Heart right ventricle (tissue), 16 donors: Measurements from ENCODE around the gene EVI5L. TPM values are rescaled to one million over a fixed set of nuclear protein-coding genes. Genes with fewer than 3 reads are reported as not detected.

Experiments used
- ATAC-seq, 8 donors: fragments of 200-7000 bp; cut with Tn5 transposase; one replicate each; pipeline ENCODE4 v1.9.1; 2020; ENCODE audit warnings: mild to moderate bottlenecking in 8 of 8, moderate library complexity in 8 of 8, moderate number of reproducible peaks in 1 of 8
- DNase-seq, 2 donors: peaks; one replicate each; pipeline ENCODE4 v3.0.0-alpha.2; 2020
- H3K27ac ChIP-seq, 10 donors: fragments of 200-600 bp; sonication (generic) in 2 of 10; one replicate each; pipeline versions ENCODE4 v1.5.0 to v1.8.0; 2020 to 2022; ENCODE audit warnings: mild to moderate bottlenecking in 3 of 10
- H3K27me3 ChIP-seq, 7 donors: fragments of 200-600 bp; one replicate each; pipeline ENCODE4 v1.8.0; 2021 to 2022; ENCODE audit warnings: mild to moderate bottlenecking in 2 of 7
- H3K36me3 ChIP-seq, 9 donors: fragments of 200-600 bp; sonication (generic) in 1 of 9; one replicate each; pipeline versions ENCODE4 v1.5.0 to v1.8.0; 2020 to 2022; ENCODE audit warnings: mild to moderate bottlenecking in 2 of 9
- H3K4me1 ChIP-seq, 9 donors: fragments of 200-600 bp; sonication (generic) in 1 of 9; one replicate each; pipeline versions ENCODE4 v1.5.0 to v1.8.0; 2020 to 2022; ENCODE audit warnings: mild to moderate bottlenecking in 4 of 9
- H3K4me3 ChIP-seq, 10 donors: fragments of 200-600 bp; sonication (generic) in 2 of 10; one replicate each; pipeline versions ENCODE4 v1.5.0 to v1.8.0; 2020 to 2022; ENCODE audit warnings: mild to moderate bottlenecking in 7 of 10, moderate library complexity in 2 of 10
- H3K9me3 ChIP-seq, 11 donors: fragments of 200-600 bp in 10 of 11; sonication (generic) in 2 of 11; one replicate each; pipeline versions ENCODE4 v1.5.0 to v1.8.0; 2013 to 2022; ENCODE audit warnings: mild to moderate bottlenecking in 2 of 11, control low read depth in 1 of 11, moderate library complexity in 1 of 11
- CTCF ChIP-seq, 9 donors: fragments of 200-600 bp; sonication (generic) in 2 of 9; IDR thresholded peaks; one replicate each; pipeline versions ENCODE4 v1.5.0 to v1.8.0; 2021 to 2022; ENCODE audit warnings: antibody characterized with exemption in 9 of 9, mild to moderate bottlenecking in 5 of 9, moderate library complexity in 1 of 9
- WGBS, 2 donors: extraction: QIAGEN DNeasy Blood & Tissue Kit; methylation state at CpG; one replicate each; pipeline ENCODE4 v1.1.7; 2013; ENCODE audit warnings: inconsistent platforms in 1 of 2; 5-methylcytosine and 5-hydroxymethylcytosine counted together
- intact Hi-C, 10 donors: fragments of 100-400 bp; cut with DNase I; formaldehyde crosslinking; loops; one replicate each; pipeline versions ENCODE4 v1.11.1 to v1.14.2; 2022
- polyA plus RNA-seq, 2 donors: library from polyadenylated mRNA; stranded (reverse); fragments of 200-250 nt; gene quantifications; one replicate each; pipeline ENCODE4 v1.2.3, GENCODE V29; 2013
- total RNA-seq, 10 donors: library from RNA; stranded (reverse); fragmentation: NEBNext Ultra II Directional in 3 of 10; extraction: Animal tissue kit (Norgen Biotek cat#: 25700) in 3 of 10; gene quantifications; one replicate each; pipeline versions ENCODE4 v1.2.1 to v1.2.4, GENCODE V29; 2021 to 2023
- donor health status: Arrhythmogenic right ventricular cardiomyopathy.
- donor health status: ischemic (EF 13 %, LVEDD 7.1; RV severe dilation, severe dysfunction).
- donor health status: healthy with polysubstance abuse.
- donor health status: DM: no; HTN: yes; CAD: no.
- donor health status: DM: no; HTN: no; CAD: no.
- donor health status: ischemic (EF 25% LVEDD 6.9; RV normal size, moderate dysfunction).
- donor health status: ischemic (EF 25% LVEDD 5.7; RV mildly dilated, moderate dysfunction).
- donor health status: healthy.
- donor health status: DM: yes; HTN: yes; CAD: no.
- donor health status: Ischemic cardiomyopathy.
- donor health status: ischemic (EF 35%, LVEDD 5.7; RV mildly dilated, moderate dysfunction).
- donor health status: nonischemic (EF 11% LVEDD 7.7; RV severe dilation, severe dysfunction).
- donor health status: DM: yes; HTN: yes; CAD: no.
- donor health status: PGD.
- donor health status: ischemic (EF 29% LVEDD 5.4; RV normal size, mild dysfunction).
- donor health status: nonischemic (EF 23%, LVEDD 6.1; RV moderate dilation, normal function).

The EVI5L gene
- total and polyA plus RNA-seq, 12 donors = 12.9 to 26.3 (median 20.3) TPM

GRCh38 chr19:7833225-7834099, 3.4 kb downstream of the EVI5L start:
- Histone ChIP-seq H3K36me3 (no peaks in the 10 kb centered on the region), H3K9me3 (no peaks in the 10 kb centered on the region), H3K27me3 (no peaks in the 10 kb centered on the region), H3K4me3 (no peak overlapping the region), H3K27ac (peak overlapping the region in 4 of 10 donors; percentile 20 to 48 (median 38)), H3K4me1 (peaks cover 3 to 40% (median 24%) of the 10 kb centered on the region in 9 donors)
- TF ChIP-seq CTCF (IDR thresholded peaks at IDR 0.05) = no peak
- intact Hi-C loops = no loop called here
- DNase-seq = peak; percentile 77 to 79
- peak in 6 of 8 donors; percentile 22 to 52 (median 34) for ATAC-seq
- 65 to 66% methylated on average over 23 of the region's 23 CpGs for WGBS, 2 donors

- 96 to 97% methylated on average over 6 of the region's 6 CpGs for WGBS, 2 donors
- H3K27ac ChIP-seq = no peak overlapping the region
- no peaks in the 10 kb centered on the region for H3K9me3 ChIP-seq
- no peak for TF ChIP-seq CTCF (IDR thresholded peaks at IDR 0.05)
- no peak for DNase-seq
- ATAC-seq = no peak
- H3K36me3 ChIP-seq = no peaks in the 10 kb centered on the region
- H3K4me1 ChIP-seq = no peaks in the 10 kb centered on the region
- H3K4me3 ChIP-seq = no peak overlapping the region
- intact Hi-C loops = no loop called here
- H3K27me3 ChIP-seq = no peaks in the 10 kb centered on the region
These were observed 9.5 kb downstream of the EVI5L start for GRCh38 chr19:7839476-7839875.

- WGBS, 2 donors = 86 to 88% methylated on average over 8 of the region's 8 CpGs
- no peak for ATAC-seq
- Histone ChIP-seq H3K9me3 (no peaks in the 10 kb centered on the region), H3K4me3 (no peak overlapping the region), H3K27me3 (no peaks in the 10 kb centered on the region), H3K36me3 (no peaks in the 10 kb centered on the region), H3K4me1 (no peaks in the 10 kb centered on the region), H3K27ac (no peak overlapping the region)
- no peak for DNase-seq
- intact Hi-C loops = no loop called here
- TF ChIP-seq CTCF (IDR thresholded peaks at IDR 0.05) = no peak
These were observed 10.6 kb downstream of the EVI5L start for GRCh38 chr19:7840629-7841028.

- Histone ChIP-seq H3K27me3 (no peaks in the 10 kb centered on the region), H3K4me1 (no peaks in the 10 kb centered on the region), H3K9me3 (no peaks in the 10 kb centered on the region), H3K4me3 (no peak overlapping the region), H3K36me3 (no peaks in the 10 kb centered on the region), H3K27ac (no peak overlapping the region)
- DNase-seq (no peak), ATAC-seq (no peak)
- intact Hi-C loops = no loop called here
- TF ChIP-seq CTCF (IDR thresholded peaks at IDR 0.05) = no peak
- 90 to 93% methylated on average over 11 of the region's 11 CpGs for WGBS, 2 donors
These were observed 12.0 kb downstream of the EVI5L start for GRCh38 chr19:7841751-7842660.
